Stimulated activated CD8-positive, alpha-beta memory T cell treated with anti-CD3 and anti-CD28 coated beads, Interleukin-7, amount 100 ng/mL, for 24 hours (primary cell): ENCODE results near the gene TMEM175.
A peak's percentile ranks its signal among the peaks of the same experiment; 100 is the strongest.
"Not testable (repeated sequence)": the region's sequence is repeated elsewhere in the genome, so short reads cannot be mapped to it uniquely, and the experiment has no call there.

ENCODE experiments used
- DNase-seq: peaks from one replicate; pipeline ENCODE4 v3.0.0-alpha.2; 2020; ENCODE audit warnings: low read depth

TMEM175 gene

DNA sequence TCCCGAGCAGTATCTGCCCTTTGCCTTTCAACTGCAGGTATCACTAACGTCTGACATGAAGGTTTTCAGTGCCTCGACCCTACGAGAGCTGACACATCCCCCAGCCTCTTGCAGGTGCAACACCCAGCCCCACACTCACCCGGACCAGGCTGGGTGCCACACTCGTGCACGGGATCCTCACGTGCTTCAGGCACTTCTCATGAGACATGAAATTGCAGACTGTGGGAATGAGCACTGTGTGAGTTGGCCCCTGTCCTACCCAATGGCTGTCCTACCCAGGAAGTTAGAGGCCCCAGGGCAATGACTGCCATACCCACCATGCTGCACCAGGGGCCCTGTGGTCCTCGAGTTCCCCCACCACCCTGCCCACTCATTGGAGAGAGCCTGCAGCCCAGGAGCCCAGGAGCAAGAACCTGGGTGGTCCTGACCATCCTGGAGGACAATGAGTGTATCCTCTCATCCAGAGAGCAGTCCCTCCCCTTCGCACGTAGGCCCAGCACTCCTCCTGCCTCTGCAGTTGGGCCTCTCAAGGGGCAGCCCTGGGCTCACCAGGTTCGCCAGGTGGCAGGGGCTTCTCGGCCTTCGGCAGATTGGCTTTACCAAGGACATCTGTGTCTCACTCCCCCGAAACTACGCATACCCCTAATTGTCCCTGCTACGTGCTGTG, 38.7 kb downstream of the TMEM175 start:
- DNase-seq: no peak

DNA sequence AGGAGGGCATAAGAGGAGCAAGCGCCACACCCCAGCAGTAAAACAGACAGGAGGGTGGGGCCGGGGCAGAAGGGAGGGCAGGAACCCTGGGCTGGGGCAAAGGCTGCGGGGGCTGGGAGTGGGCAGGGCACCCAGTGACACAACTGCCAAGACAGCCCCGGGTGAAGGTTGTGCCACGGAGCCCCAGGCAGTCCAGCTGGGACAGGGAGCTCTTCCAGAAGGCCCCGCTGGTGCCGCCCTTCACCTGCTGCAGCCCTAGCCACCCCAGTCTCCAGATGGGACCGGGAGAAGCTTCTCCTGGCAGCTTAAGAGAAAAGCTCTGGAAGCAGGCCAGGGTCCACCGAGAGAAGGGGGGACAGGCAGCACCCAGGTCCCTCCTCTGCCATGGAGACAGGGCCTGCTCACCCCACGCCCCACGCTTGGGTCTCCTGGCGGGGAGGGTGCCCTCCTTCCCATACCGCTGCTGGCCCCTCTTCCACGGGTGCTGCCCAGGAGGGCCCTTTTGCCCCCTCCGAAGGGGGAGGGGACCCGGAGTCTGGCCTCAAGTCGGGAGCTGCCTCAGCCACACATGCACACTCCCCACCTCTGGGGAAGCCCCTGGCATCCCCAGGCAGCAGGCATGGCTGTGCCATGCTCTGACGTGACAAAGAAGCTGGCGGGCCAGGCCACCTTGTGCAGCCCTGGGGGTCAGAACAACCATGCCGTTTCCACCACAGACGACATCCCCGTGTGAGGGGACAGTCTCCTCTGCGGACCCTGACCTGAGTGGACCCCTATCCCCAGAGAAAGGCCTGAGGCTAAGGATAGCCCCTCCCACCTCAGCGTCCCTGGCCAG, 39.6 kb downstream of the TMEM175 start:
- no peak for DNase-seq

DNA sequence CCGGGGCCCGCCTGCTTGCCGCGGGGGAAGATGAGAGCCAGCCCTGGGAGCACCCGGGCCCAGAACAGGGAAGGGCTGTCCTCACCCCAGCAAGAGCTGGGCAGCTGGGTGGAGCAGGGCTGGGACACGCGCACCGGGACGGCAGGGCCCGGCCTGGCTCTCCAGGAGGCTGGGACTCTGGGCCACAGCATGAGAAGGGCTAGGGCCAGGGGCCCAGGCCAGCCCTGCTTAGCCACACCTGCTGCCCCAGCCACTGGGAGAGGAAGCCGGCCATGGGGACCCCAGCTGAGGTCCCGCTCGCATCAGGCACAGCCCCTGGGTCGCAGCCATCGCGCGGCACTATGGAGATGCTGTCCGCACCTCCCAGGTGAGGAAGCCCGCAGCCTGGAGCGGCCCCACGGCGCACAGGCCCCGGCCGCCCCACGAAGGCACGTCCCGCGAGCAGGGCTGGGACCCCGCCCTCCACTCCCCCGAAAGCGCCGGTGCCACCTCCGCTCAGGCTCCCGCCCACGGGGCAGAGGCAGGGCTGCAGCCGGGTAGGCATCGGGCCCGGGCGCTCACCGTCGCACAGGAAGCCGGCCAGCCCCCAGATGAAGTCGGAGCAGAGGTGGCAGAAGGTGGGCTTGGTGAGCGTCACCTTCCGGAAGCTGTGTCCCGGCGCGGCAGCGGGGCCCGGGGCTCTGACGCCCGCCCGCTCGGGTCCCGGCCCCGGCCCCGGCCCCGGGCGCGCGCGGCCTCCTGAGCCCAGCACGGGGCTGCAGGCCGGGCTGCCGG, 40.6 kb downstream of the TMEM175 start:
- DNase-seq: no peak

DNA sequence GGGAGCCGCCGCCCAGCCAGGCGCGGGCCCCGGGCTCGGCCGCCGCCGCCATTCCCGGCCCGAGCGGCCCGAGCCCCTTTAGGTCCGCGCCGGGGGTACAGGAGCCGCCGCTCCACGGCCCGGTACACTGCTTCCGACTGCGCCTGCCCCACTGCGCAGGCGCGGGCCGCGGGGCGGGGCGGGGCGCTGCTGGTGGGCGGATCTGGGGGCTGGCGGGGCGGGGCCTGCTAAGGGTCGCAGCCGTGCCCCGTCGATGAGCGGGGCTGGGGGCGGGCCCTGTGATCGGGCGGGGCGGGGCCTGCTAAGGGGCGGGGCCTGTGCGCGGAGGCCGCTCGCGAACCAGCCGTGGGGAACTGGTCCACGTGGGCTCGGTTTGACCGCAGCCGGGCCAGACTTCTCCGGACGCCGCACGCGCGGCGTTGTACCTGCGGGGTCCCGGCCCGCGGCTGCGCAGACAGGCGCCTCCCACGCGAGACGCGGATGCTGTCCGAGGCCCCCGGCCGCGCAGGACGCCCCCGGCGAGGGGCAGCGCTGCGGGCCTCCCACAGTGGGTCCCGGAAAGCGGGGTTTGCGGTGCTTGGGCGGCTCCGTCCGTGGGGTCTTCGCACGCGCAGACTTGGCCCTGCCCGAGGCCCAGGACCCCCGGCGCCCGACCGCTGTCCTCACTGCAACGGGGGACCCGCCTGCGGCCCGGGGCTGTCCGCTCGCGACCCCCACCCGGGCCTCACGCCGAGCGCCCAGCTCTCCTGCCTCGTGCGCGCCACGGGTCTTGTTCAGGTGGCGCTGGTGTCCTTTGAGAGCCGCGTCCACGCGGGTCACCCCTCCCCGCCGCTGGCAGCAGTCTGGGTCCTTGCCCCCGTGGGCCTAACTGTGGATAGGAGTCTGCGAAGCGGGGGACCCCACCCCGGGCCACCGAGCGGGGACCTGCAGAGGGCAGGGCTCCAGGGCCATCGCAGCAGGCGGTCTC, 41.5 kb downstream of the TMEM175 start, which contains the start of gene DGKQ:
Gene DGKQ (minus strand): TSS at position 139 of the 967 bp plus-strand sequence. CDS start 87 bp downstream, at position 52.
- DNase-seq: peak; percentile 70

DNA sequence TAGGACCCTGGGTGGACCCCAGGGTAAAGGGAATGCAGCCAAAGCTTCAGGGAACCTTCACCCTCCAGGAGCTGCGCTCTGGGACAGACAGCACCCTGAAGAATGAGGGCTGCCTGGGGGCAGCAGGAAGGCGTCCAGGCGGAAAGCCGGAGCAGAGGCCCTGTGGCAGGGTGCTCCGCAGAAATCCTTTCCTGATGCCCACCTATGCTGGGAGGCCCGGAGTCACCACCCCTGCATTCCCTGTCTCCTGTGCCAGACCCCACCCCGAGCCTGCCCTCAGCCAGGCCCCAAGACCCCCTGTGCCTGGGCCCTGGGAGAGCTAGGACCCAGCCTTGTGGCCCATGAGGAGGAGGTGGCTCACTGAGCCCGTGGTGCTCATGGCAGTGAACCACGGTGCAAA, 42.4 kb downstream of the TMEM175 start:
- DNase-seq: no peak

DNA sequence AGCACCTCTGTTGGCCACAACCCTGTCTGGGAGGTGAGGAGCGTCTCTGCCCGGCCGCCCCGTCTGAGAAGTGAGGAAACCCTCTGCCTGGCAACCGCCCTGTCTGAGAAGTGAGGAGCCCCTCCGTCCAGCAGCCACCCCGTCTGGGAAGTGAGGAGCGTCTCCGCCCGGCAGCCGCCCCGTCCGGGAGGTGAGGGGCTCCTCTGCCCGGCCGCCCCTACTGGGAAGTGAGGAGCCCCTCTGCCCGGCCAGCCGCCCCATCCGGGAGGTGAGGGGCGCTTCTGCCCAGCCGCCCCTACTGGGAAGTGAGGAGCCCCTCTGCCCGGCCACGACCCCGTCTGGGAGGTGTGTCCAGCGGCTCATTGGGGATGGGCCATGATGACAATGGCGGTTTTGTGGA, 43.8 kb downstream of the TMEM175 start:
- DNase-seq: not testable (repeated sequence)

DNA sequence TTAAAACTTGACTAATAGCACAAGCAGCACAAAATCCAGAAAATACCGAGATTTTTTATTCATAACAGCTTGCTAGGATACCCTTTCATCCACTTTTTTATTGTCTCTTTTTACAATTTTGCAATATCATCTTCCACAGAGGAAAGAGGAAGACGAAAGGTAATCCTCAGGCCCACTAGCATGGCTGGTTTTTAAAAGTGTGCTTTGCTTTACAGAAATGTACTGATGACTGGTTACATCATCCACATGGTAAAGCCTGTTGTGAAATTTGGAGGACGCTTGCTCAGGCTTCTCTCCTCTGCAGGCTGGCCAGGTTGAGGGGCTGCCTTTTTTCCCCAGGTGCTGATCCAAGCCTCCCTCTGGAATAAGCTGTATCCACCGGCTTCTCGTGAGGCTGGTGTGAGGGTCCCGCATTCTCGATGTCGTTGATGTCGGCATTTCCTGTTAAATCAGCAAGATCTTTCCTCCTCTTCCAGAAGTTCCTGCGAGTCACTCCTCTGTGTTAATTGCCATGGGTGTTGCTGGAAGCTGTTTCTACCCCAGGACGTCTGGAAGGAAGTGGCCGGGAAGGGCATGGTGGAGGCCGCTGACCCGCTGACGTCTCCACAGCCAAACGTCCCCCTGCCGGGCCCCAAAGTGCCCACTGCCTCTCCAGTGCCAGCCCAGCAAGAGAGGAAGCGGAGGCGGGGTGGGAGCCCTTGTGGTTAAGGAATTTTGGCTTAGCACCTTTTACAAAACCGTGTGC, 46.9 kb downstream of the TMEM175 start:
- DNase-seq: no peak

DNA sequence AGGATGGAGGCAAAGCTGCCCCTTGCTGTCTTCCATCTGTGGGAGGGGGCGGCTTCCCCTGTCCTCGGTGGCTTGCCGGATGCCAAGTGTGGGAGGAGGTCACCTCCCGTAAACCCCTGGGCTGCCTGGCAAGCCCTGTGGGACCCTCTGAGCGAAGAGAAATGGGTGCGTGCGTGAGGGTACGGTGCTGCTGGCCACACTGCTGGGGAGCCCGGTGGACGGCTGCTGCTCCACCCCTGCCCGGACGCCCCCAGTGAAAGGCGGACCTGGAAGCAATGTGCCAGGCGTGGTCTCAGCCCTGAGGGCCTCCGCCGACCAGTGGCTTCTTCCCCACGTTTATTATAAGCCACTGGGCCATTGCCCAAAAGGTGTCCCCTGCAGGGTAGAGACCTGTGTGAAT, 50.0 kb downstream of the TMEM175 start:
- DNase-seq: no peak

DNA sequence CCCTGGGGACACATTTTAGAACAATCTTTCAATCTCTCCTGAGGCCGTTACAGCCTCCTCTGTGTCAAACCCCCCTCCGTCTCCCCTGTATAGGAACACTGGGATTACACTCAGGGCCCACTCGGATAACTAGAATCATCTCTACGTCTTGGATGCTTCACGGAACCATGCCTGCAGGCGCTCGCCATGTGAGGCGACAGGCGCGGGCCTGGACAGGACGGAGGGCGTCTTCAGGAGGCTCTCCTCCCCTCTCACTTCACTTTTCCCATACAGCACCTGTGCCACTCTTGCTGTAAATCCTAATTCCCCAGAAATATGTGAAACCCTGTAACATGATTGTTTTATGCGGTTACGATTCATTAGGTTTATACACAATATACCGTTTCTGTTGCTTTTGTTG, 50.6 kb downstream of the TMEM175 start:
- DNase-seq: no peak

DNA sequence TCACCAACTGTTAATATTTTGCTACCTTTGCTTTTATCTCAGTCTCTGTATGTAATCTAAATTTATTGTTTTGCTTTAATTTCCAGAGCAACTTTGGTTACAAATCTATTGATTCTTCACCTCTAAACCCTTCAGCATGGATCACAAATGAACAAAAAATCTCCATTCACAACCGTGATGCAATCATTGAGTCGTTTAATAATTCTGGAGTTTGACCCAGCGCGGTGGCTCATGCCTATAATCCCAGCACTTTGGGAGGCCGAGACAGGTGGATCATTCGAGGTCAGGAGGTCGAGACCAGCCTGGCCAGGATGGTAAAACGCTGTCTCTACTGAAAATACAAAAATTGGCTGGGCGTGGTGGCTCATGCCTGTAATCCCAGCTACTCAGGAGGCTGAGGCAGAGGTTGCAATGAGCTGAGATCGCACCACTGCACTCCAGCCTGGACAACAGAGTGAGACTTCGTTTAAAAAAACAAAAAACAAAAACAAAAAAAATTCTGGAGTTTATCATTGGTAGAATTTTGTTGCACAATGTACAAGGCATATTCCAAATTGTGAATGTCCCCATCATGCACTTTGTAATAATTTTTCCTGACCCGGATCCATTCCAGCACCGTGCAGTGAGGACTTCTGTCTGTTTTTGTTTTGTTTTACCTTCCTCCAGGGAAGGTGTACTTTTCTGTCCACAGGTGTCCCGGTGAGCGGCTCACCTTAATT, 52.2 kb downstream of the TMEM175 start:
- DNase-seq: no peak

DNA sequence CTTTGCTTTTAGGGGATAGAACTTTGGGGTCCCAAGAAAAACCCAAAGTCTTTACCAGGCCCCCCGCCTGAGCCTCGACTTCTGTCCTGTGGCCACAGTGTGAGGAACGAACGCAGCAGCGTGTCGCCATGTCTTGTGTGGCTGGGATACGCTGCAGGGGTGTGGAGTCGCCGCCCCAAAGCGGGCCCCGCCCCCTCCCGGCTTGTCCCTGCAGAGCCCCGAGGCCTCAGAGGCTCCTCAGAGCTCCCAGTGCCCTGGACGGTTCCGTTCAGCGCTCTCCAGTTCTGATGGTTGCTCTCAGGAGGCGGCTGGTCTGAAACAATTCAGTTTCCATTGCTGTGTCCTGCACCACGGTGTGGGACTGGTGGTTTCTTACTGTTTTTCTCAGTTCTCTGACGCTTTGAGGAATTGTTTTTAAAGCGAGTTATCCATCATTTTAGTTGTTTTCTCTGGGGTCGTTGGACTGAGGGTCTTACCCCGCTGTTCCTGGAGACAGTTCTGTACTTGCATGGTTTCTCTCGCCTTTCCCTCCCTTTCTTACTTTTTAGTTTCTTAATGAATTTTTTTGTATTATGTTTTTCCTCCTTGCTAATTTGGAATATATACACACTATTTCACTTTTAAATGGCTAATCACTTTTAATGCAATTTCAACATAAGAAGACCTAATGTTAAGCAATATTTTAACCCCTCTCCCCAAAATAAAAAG, 53.0 kb downstream of the TMEM175 start:
- DNase-seq: peak; percentile 54

DNA sequence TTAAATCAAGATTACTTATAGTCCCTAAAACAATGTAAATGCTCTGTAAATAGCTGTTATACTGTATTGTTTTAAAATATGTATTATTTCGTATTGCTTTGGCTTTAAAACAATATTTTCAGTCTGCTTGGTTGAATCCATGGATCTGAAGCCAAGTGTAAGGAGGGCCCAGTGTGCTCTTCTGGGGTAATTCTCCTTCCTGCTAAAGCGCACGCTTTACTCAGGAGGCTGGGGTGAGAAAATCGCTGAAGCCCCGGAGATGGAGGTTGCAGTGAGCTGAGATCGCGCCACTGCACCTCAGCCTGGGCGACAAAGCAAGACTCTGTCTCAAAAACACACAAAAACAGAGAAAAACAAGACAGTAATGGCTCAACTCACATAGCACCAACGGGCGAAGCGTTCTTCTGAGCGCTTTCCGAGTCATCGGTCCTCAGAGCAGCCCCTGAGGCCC, 54.2 kb downstream of the TMEM175 start:
- DNase-seq: no peak

DNA sequence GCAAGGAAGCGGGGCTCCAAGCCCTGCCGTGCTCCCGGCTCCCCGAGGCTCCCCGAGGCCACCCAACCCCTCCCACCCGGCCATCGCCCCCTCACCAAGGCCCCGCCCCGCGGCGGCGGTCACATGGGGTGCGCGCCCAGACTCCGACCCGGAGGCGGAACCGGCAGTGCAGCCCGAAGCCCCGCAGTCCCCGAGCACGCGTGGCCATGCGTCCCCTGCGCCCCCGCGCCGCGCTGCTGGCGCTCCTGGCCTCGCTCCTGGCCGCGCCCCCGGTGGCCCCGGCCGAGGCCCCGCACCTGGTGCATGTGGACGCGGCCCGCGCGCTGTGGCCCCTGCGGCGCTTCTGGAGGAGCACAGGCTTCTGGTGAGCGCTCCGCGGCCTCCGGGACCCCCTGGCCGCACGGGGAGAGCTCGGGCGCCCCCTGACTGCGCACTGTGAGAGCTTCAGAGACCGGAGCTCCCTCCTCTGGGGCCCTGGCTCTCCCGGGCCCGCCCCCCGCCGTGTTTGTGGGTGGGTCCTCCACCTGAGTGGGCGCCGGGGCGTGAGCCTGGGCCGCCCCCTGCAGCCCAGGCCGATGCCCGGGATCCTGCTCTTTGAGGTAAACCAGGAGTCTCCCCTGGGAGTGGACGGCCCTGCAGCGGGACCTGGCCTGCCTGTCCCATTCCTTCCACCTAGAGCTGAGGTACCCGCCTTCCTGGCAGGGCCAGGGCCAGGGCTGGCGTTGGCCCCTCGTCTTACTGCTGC, 54.8 kb downstream of the TMEM175 start, which contains the start of gene IDUA:
Gene IDUA (plus strand): TSS at position 166 of the 745 bp plus-strand sequence. CDS start 41 bp downstream, at position 207.
- peak; percentile 76 for DNase-seq

DNA sequence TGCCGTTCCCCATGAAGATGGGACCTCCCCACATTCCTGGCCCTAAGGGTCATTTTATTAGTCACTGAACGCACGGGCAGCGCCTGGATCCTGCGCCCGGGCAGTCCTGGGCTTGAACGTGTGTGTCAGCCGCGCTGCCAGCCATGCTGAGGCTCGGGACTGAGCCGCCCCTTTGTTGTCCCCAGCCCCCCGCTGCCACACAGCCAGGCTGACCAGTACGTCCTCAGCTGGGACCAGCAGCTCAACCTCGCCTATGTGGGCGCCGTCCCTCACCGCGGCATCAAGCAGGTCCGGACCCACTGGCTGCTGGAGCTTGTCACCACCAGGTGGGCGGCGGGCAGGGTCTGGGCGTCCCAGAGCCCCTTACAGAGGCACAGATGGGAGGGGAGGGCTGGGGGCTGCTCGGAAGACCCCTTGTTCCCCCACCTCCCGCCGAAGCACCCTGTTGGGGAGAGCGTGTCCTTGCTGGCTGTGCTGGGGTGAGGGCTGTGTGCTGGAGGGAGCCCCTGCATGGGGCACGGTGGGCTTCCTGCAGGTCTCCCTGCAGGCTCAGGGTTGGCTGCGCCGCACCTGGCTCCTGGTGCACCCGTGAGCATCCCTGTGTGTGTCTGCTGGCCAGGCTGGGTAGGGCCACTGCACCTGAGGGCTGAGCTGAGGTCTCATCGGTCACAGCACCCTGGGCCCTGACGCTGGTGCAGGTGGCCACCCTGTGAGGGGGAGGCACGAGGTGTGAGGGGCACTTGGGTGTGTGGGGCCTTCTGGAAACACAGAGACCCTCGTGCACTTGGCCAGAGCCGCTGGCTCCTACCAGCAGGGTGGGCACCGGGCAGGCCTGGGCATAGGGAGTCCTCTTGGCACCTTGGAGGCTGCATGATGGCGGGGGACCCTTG, 55.6 kb downstream of the TMEM175 start:
- no peak for DNase-seq

DNA sequence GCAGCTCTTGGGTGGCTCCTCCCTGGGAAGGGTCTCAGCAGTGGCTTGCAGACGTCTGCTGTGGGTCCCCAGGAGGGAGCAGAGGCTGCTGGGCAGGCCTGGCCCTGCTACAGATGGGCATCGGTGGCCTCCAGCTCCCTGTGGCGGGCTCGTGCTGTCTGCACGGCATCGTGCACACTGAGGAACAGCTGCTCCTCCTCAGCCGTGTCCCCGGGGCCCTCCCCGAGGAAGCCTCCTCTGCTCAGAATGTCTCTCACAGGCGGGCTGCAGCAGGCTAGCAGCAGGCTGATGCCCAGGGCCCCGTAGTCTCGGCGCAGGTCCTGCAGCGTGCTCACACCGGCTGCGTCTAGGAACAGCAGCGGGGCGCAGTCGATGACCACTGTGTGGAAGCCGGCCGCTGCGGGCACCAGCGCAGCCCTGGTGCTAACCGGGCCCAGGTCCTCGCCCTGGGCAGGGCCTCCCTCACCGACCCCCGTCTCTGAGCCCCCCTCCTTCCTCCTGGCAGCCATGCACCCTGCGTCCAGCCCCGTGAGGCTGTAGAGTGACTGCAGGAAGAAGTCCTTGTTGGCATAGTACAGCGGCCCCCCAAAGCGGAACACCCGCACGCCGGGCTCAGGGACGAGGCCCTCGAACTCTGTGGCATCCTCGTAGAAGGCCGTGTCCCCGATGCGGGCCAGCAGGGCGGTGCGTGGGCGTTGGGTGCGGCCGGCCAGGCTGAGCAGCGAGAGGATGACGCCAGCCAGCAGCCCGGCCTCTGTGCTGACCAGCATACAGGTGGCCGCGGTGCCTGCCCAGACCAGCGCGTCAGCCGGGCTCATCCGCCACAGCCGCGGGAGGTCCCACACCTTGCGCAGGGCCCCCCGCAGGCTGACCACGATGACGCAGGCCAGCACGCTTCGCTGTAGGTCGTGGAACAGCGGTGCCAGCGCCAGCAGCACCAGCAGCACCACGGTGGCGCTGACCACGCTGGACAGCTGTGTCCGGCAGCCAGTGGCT, 56.8 kb downstream of the TMEM175 start:
- DNase-seq: no peak
